H54 (cell line): Measurements from ENCODE around the gene GRIP1.

ENCODE experiments used
- DNase-seq: peaks from one replicate; pipeline ENCODE4 v3.0.0; 2011; ENCODE audit warnings: low spot score, mixed read lengths; ENCODE audit not compliant: insufficient read length
- FAIRE-seq: peaks from 3 replicates; lab custom pipeline; 2011; peaks lifted over from hg19 to GRCh38; lab: Jason Lieb, UNC
- POLR2A ChIP-seq: IDR thresholded peaks from 2 replicates; pipeline ENCODE4 v1.6.1; 2011; ENCODE audit warnings: low read depth, mild to moderate bottlenecking, low read length

GRIP1 gene

DNA sequence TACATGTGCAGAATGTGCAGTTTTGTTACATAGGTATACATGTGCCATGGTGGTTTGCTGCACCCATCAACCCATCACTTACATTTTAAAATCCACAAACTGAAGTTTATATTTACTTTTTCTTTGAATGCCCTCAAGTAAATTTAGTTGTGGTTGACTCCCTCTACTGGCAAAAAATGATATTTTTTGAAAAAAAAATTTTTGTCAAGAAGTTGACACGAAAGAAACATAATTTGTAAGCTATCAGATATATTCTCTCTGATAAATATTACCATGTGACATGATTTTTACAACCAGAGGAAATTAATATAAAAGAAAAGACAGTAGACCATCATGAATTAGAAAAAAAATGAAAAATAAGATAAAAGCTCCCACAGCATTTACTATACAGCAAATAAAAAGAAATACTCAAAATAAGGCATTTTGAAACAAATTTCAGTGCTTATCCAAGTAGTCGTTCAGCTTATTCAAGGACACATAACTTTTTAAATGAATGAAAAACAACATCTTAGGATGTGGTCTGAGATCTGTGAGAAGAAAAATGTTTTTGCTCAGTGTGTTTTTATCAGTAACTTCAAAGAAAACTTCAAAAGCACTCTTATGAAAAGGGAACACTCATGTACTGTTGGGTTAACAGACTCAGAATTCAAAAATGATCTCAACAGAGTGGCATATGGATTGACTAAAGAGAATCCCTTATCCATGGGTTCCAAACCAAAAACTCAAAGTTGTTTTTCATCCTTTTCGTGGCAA is 30.0 kb upstream of the GRIP1 start:
- no peak for TF ChIP-seq POLR2A
- FAIRE-seq (no peak), DNase-seq (no peak)

DNA sequence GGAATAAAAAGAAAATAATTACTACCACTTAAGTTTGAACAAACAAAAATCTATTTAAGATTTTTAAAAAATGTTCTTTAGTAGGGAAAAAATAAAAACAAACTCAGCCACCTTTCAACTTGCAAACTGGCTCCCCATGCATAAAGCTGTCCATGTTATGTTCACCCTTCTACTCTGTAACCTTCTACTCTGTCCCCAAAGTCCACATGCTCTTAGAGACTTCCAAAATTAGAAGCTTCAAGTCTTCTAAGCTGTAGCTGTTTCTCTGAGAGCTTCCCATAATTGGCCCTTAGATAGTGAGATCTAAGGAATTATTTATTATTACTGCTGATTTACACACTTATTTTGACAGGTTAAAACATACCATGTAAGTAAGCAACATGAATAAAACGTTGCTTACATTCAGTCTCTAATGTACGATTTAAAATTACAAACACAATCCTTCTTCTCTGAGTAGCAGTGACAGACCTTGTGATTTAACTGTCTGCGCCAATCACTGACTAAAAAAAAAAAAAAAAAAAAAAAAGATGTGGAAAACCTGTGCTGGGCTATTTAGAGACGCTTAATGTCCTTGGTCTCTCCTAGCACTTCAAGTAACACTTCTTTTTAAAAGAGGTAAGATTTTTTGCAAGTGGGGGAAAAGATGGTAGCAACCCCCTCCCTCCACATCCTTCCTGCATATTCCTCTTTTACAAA is 28.3 kb upstream of the GRIP1 start:
- FAIRE-seq (no peak), DNase-seq (no peak)
- TF ChIP-seq POLR2A = no peak

DNA sequence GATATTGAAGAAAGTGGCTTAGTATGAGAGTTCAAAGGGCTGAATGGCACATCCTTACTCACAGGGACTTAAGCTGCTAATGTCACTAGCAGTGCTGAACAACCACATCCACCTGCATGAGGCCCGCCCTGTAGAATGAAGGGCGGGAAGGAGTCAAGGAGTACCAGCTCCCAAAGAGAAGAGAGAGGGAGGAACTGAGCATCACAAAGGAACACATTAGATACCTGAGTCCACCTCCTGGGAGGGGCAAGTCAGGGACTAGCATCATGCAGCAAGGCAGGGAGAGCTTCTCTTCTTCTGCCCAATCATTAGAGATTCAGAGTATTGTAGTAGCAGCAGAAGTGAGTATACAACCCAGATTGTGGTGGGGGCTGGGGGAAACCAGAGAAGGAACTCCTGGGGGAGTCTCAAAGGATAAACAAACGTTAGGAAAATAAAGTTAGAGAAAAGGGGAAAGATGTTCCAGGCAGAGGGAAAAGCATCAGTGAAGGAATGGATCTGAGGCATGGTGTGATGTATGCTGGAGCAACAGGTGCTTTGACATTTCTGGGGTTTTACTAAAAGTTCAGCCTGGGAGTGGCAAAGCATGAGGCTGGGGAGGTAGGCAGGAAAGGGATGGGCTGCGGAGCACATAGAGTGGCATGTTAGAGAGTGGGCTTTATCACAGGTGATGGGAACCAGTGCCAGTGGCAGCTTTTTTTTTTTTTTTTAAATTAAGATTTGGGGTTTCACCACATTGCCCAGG is 21.0 kb upstream of the GRIP1 start:
- no peak for DNase-seq
- FAIRE-seq = no peak
- no peak for TF ChIP-seq POLR2A

DNA sequence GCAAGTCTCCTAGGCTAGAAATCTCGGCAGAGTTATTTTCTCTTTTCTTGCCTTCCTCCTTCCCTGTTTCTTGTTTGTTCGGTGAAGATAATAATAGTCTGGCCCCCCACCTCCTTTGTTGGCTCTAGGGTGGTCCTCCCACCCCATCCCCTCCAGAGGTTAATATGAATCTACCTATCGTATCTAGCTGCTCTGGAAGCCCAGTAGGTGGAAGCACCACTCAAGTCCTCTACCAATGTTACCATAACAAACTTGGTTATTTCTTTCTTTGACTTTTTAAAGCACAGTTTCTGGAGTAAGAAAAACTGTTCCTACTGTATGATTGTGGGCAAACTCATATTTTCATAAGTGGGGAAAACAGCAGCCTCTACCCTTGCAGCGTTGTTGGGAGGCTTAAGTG is 19.7 kb upstream of the GRIP1 start:
- no peak for TF ChIP-seq POLR2A
- FAIRE-seq = no peak
- no peak for DNase-seq

DNA sequence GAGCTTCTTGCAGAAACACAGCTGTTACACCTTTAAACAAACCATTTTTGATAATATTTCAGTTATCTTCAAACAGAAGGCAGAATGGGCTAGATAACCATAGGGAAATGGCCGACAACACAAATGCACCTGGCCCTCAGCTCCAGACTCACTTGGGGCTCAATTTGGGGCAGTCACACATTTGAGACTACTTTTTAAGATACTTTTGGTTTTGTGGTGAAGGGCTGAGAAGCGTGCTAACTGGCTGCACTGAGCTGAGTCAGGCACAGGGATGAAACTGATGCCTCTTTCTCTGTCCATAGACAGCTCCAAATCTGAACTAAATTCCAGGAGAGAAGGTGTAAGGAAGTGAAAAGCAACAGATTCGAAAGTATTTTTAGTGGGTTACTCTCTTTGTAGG is 18.5 kb upstream of the GRIP1 start:
- FAIRE-seq = no peak

DNA sequence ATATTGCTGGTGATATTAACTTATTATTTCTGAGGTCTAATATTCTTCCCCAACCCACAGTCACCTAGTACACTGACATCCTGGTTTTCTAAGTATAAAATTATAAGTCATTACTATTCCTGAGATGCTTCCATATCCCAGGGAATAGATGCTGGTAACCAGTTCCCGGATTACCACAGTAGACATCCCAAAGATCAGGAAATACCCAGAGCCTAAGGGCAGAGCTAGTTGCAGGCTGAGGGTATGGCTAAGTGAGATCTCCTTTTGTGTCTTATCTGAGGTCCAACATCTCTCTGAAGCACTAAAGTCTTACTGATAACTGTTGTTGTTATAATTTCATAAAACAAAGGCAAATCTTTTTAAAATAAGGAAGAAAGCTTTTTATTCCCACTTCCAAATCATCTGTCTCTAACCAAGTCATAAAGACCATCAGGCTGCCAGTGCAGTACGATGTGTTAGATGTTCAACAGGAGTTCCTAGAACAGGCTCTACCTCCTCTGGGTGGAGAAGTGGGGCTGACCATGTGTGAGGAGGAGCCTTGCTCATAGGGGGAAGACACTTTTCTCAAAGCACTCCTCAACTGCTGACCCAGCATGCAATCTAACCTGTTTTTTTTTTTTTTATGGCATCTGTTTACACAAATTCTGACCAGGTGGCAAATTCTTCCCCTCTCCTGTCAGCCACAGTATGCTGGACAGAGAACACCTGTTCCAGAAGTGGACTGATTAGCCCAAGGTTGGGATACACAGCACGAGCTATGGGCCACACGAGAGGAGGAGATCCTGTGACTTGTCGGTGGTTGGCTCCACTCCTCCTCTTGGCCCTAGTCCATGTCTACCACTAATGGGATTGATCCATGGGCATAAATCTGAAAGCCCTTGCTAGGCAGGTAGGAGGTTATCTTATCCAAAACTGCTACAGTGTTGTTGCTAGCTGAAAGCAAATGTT is 16.1 kb upstream of the GRIP1 start:
- DNase-seq (no peak), FAIRE-seq (no peak)

More for the DNA sequence above, 18.5 kb upstream of the GRIP1 start:
- no peak for TF ChIP-seq POLR2A
- DNase-seq = no peak

DNA sequence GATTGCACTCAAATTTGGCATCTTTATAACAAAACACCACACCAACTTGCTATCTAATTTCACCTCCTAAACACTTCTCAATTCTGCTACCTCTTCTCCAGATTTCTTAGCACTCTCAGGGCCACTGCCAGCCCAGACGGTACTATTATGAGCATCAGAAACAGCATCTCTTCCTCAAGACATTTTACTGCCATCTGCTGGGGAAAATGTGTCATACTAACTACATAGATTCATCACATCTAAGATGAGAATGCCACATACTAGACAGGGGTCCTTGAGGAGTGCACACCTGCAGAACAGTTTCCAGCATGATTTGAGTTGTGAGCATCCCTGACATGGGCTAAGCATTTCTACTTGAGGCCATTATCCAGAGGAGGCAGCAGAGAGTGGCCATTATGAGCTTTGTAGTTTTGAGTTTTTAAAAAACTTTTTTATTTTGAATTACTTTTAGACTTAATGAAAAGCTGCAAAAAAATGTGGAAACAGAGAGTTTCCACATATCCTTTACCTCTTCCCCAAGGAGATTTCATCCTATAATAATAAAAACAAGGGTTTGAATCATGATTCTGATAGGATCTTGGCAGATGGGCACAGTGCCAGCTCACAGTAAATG is 15.1 kb upstream of the GRIP1 start:
- FAIRE-seq (peak; percentile 87), DNase-seq (no peak)

More for the DNA sequence above, 16.1 kb upstream of the GRIP1 start:
- TF ChIP-seq POLR2A = no peak

DNA sequence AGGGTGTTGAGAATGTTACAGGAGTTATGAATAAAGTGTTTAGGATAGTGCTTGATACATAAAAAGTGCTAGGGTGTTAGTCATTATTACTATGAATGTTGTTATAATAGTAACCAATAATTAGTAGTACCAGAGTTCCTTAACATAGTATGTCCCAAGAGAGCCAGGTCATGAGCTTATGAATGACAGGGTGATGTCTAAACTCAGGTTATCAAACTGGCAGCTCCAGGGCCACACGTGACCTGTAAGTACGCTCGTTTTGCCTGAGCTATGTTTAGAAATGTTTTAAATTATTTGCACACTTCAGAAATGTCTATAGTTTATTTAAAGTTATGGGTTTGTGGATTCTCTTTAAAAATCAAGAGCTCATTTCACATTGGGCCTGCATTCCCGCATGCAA is 14.1 kb upstream of the GRIP1 start:
- FAIRE-seq (no peak), DNase-seq (no peak)
- TF ChIP-seq POLR2A = no peak

More for the DNA sequence above, 15.1 kb upstream of the GRIP1 start:
- no peak for TF ChIP-seq POLR2A

DNA sequence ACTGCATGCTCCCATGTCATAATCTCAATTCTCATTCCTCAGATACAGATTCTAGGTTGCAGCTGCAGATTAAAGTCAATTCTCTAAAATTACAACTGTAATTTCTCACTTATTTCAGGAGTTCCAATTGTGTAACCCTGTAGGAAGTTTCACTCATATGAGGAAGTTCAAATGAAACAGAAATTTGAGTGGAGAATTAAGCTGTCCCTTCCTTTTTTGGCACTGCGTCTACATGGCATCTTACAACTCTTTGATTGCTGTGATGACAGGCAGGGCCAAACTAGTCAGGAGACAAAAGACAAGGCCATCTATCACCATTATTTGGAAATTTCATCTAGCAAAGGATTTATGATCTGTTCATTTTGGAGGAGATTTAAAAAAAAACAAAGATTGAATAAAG is 13.3 kb upstream of the GRIP1 start:
- TF ChIP-seq POLR2A = no peak
- DNase-seq (no peak), FAIRE-seq (no peak)

DNA sequence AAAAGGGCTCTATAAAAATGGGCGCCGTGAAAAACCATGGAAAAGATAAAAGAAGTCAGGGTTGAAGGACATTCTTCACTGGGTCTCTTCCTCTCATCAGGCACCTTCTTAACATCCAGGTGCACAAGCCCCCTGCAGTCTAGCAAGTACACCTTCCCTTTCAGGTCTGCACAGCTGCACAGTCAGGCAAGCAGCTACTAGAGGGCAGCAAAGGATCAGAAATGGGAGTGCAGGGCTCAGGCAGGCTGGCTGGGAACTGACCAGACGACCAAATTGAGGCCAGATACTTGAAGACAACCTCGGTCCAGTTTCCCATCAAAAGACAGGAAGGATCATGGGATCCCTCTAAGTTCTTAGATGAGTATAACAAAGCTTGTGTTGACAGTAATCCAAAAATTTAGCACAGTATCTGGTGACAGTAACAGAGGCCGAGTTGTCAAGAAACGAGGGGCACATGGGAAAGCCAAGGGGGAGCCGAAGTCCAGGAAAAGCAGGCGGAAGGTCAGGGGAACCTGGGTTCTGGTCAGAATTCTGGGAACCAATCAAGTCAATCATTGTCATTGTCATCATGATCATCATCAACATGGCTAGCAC is 10.1 kb upstream of the GRIP1 start:
- DNase-seq (no peak), FAIRE-seq (no peak)

DNA sequence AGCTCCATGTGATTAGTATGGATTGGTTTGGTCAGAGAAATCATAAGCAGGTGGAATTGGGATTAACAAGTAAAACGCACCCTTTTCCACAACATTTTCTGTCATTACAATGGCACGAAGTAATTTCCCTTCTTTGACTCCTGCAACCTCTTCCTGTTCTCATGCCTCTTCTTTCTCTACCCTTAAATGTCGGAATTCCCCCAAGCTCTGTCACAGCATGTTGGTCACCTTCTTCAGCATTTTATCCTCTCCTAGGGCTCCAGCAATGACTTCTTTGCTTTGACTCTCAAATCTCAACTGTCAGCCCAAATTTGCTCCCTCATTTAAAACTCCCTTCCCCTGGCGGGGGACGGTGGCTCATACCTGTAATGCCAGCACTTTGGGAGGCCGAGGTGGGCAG is 5.3 kb upstream of the GRIP1 start:
- no peak for FAIRE-seq
- no peak for DNase-seq
- TF ChIP-seq POLR2A = no peak

More for the DNA sequence above, 10.1 kb upstream of the GRIP1 start:
- TF ChIP-seq POLR2A = no peak

DNA sequence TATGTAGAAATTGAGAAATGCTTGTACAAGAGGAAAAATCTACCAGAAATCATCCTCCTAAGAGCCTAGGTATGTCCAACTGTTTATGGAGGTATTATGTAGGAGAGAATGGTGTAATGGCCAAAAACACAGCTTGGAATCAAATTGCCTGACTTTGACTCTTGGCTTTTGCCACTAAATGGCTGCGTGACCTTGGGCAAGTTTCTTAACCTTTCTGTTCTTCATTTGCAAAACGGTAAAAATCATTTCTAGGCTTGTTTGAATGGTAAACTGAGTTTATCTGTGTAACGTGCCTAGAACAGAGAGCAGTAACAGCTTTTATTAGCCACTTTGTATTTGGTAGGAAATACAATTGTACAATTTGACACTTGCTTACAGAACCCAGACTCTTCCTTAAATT is 4.9 kb upstream of the GRIP1 start:
- FAIRE-seq (no peak), DNase-seq (no peak)
- TF ChIP-seq POLR2A = no peak
